K562 (cell line): ENCODE results near the gene TGFBR3L. TPM values are rescaled to one million over a fixed set of nuclear protein-coding genes. Genes with fewer than 3 reads are reported as not detected.

Source experiments
- EHMT2 ChIP-seq: fragments of 450-650 bp; IDR thresholded peaks from 2 replicates; pipeline ENCODE4 v1.6.1; 2018; ENCODE audit warnings: antibody characterized with exemption
- HCFC1 ChIP-seq: IDR thresholded peaks from 2 replicates; pipeline ENCODE4 v1.6.1; 2012; ENCODE audit warnings: low read depth, low read length, improper control_type of control experiment
- HDAC2 ChIP-seq: fragments of 450-650 bp; IDR thresholded peaks from 2 replicates; pipeline ENCODE4 v1.6.1; 2016; ENCODE audit warnings: mild to moderate bottlenecking
- KAT7 ChIP-seq: sonication (generic); formaldehyde crosslinking; IDR thresholded peaks from 2 replicates; pipeline ENCODE4 v1.8.0; 2022; ENCODE audit warnings: missing genetic modification reagents, mild to moderate bottlenecking, borderline replicate concordance
- PCBP1 ChIP-seq: fragments of 200-400 bp; formaldehyde crosslinking; IDR thresholded peaks from 2 replicates; pipeline ENCODE4 v1.6.1; 2018; ENCODE audit warnings: mild to moderate bottlenecking, low read depth, low read length; ENCODE audit not compliant: poor library complexity, severe bottlenecking
- POLR2AphosphoS2 ChIP-seq: IDR thresholded peaks from 2 replicates; pipeline ENCODE4 v1.6.1; 2012; ENCODE audit warnings: low read length, improper control_type of control experiment
- PRPF4 ChIP-seq: fragments of 200-400 bp; formaldehyde crosslinking; IDR thresholded peaks from one replicate; pipeline ENCODE4 v1.6.1; 2017; ENCODE audit warnings: low read length, low read depth, mild to moderate bottlenecking; ENCODE audit not compliant: insufficient read depth, poor library complexity, severe bottlenecking
- SIRT6 ChIP-seq: IDR thresholded peaks from one replicate; pipeline ENCODE4 v1.6.1; 2012; ENCODE audit warnings: low read depth, mild to moderate bottlenecking, control low read depth, inconsistent platforms, low read length, moderate library complexity
- SIX5 ChIP-seq, 2 experiments: IDR thresholded peaks; 2 replicates each; pipeline ENCODE4 v1.6.1; 2011; ENCODE audit warnings: low read length in 2 of 2, borderline replicate concordance in 1 of 2, low read depth in 1 of 2, mild to moderate bottlenecking in 1 of 2, moderate library complexity in 1 of 2; ENCODE audit not compliant: insufficient read depth in 1 of 2
- SMAD1 ChIP-seq: fragments of 150-350 bp; IDR thresholded peaks from 2 replicates; pipeline ENCODE4 v1.6.1; 2014; ENCODE audit warnings: low read length, low read depth; ENCODE audit not compliant: partially characterized antibody
- XRCC5 ChIP-seq: fragments of 200-400 bp; formaldehyde crosslinking; IDR thresholded peaks from 2 replicates; pipeline ENCODE4 v1.6.1; 2017; ENCODE audit warnings: low read depth, mild to moderate bottlenecking, low read length
- ZEB2 ChIP-seq: fragments of 450-650 bp; IDR thresholded peaks from 2 replicates; pipeline ENCODE4 v1.6.1; 2016
- ZNF143 ChIP-seq: sonication (generic); formaldehyde crosslinking; IDR thresholded peaks from 2 replicates; pipeline ENCODE4 v1.9.0; 2022; ENCODE audit warnings: mild to moderate bottlenecking, missing genetic modification reagents
- ZNF79 ChIP-seq: fragments of 250-450 bp; sonication (Bioruptor Pico); IDR thresholded peaks from 2 replicates; pipeline ENCODE4 v1.4.0; 2020; ENCODE audit warnings: low read depth, mild to moderate bottlenecking, moderate library complexity
- polyA plus RNA-seq, 8 experiments: library from polyadenylated mRNA; depleted of rRNA in 4 of 8; stranded (reverse) in 5 of 8; unstranded in 3 of 8; fragments of >200 nt; fragmentation: Nextera tagmentation in 2 of 8; fragmentation: Illumina TruSeq in 1 of 8; extraction: Ambion mirVana in 2 of 8; extraction: Trizol in 1 of 8; gene quantifications; 2 replicates each; pipeline versions ENCODE4 v1.2.1 to v1.2.3, GENCODE V29; 2011 to 2014; ENCODE audit warnings: inconsistent platforms in 1 of 8, missing spikeins in 1 of 8
- total RNA-seq, 7 experiments: library from RNA; depleted of rRNA in 6 of 7; stranded (reverse); fragments of >200 nt in 6 of 7; fragmentation: Illumina TruSeq in 2 of 7; extraction: Trizol in 2 of 7; gene quantifications; 2 replicates each; pipeline versions ENCODE4 v1.2.1 to v1.2.3, GENCODE V29; 2011 to 2021; ENCODE audit warnings: low replicate concordance in 1 of 7
- TF ChIP-seq, protein P1 (sequence below): IDR thresholded peaks from 2 replicates; pipeline ENCODE4 v1.6.1; 2014; ENCODE audit warnings: antibody characterized with exemption
- TF ChIP-seq, protein P2 (sequence below): fragments of 450-650 bp; IDR thresholded peaks from 2 replicates; pipeline ENCODE4 v1.6.1; 2014; ENCODE audit warnings: low read depth, mild to moderate bottlenecking, moderate library complexity, borderline replicate concordance

TGFBR3L gene
- total and polyA plus RNA-seq, 9 of the 15 experiments (the other 6 are each of a cell fraction or from before 2014, with no cell fraction given): not detected

DNA sequence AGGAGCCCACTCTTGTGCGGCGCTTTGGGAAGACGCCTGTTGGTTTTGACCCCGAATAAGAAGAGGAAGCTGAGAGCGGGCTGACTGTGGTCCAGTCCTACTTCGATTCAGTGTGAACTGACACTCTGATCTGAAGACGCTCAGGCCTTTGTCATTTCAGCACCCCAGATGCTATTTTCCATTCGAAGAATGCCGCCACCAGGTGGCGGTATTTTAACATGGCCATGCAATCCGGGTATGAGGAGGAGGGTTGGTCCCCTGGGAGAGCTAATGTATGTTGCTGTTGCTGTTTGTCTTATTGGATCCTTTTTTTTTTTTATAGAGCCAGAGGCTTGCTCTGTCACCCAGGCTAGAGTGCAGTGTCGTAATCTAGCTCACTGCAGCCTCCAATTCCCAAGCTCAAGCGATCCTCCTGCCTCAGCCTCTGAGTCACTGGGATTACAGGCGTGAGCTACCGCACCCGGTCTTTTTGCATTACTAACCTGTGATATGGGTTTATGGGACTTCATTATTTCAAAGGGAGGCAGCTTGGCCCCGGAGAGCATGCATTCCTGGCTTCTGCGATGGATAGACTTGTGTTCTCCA, 29.6 kb downstream of the TGFBR3L start (continued):
- TF ChIP-seq, protein P1, sequence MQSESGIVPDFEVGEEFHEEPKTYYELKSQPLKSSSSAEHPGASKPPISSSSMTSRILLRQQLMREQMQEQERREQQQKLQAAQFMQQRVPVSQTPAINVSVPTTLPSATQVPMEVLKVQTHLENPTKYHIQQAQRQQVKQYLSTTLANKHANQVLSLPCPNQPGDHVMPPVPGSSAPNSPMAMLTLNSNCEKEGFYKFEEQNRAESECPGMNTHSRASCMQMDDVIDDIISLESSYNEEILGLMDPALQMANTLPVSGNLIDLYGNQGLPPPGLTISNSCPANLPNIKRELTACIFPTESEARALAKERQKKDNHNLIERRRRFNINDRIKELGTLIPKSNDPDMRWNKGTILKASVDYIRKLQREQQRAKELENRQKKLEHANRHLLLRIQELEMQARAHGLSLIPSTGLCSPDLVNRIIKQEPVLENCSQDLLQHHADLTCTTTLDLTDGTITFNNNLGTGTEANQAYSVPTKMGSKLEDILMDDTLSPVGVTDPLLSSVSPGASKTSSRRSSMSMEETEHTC: no peak
- TF ChIP-seq KAT7 (CRISPR knock-in tag) (no peak), ZNF143 (CRISPR knock-in tag) (peak; percentile 12; the same call in 1 of the 2 replicates), HCFC1 (no peak), POLR2AphosphoS2 (no peak), HDAC2 (peak; percentile 67; the same call in 1 of the 2 replicates), PCBP1 (no peak), EHMT2 (0 out of 2 replicates have a peak, but pooled peaks have one; percentile 22), SMAD1 (peak; percentile 15), SIRT6 (no peak), ZEB2 (no peak), XRCC5 (peak; percentile 73), ZNF79 (CRISPR knock-in tag) (no peak), SIX5 (IDR thresholded peaks at IDR 0.05; ENCODE audit: borderline replicate concordance in 1 of 2, insufficient read depth in 1 of 2, low read depth in 1 of 2, low read length in 2 of 2) (no peak), PRPF4 (no peak)
- TF ChIP-seq, protein P2, sequence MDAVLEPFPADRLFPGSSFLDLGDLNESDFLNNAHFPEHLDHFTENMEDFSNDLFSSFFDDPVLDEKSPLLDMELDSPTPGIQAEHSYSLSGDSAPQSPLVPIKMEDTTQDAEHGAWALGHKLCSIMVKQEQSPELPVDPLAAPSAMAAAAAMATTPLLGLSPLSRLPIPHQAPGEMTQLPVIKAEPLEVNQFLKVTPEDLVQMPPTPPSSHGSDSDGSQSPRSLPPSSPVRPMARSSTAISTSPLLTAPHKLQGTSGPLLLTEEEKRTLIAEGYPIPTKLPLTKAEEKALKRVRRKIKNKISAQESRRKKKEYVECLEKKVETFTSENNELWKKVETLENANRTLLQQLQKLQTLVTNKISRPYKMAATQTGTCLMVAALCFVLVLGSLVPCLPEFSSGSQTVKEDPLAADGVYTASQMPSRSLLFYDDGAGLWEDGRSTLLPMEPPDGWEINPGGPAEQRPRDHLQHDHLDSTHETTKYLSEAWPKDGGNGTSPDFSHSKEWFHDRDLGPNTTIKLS: no peak
